HL-60 (cell line): Measurements from ENCODE around the gene TTC8.

Experiments used
- CTCF ChIP-seq: IDR thresholded peaks from one replicate; pipeline ENCODE4 v1.5.1; 2011; ENCODE audit warnings: low read length, control low read depth, inconsistent platforms; ENCODE audit not compliant: insufficient read depth
- GABPA ChIP-seq: IDR thresholded peaks from 2 replicates; pipeline ENCODE4 v1.6.1; 2012; ENCODE audit warnings: low read depth
- POLR2AphosphoS5 ChIP-seq: IDR thresholded peaks from 2 replicates; pipeline ENCODE4 v1.6.1; 2012; ENCODE audit warnings: low read depth
- SPI1 ChIP-seq: IDR thresholded peaks from 2 replicates; pipeline ENCODE4 v1.6.1; 2012; ENCODE audit warnings: low read depth, mild to moderate bottlenecking, borderline replicate concordance
- TF ChIP-seq, protein P1 (sequence below): IDR thresholded peaks from 2 replicates; pipeline ENCODE4 v1.6.1; 2012; ENCODE audit warnings: low read depth; ENCODE audit not compliant: insufficient replicate concordance

- no peak for TF ChIP-seq CTCF
- no peak for TF ChIP-seq POLR2AphosphoS5
- TF ChIP-seq, protein P1, sequence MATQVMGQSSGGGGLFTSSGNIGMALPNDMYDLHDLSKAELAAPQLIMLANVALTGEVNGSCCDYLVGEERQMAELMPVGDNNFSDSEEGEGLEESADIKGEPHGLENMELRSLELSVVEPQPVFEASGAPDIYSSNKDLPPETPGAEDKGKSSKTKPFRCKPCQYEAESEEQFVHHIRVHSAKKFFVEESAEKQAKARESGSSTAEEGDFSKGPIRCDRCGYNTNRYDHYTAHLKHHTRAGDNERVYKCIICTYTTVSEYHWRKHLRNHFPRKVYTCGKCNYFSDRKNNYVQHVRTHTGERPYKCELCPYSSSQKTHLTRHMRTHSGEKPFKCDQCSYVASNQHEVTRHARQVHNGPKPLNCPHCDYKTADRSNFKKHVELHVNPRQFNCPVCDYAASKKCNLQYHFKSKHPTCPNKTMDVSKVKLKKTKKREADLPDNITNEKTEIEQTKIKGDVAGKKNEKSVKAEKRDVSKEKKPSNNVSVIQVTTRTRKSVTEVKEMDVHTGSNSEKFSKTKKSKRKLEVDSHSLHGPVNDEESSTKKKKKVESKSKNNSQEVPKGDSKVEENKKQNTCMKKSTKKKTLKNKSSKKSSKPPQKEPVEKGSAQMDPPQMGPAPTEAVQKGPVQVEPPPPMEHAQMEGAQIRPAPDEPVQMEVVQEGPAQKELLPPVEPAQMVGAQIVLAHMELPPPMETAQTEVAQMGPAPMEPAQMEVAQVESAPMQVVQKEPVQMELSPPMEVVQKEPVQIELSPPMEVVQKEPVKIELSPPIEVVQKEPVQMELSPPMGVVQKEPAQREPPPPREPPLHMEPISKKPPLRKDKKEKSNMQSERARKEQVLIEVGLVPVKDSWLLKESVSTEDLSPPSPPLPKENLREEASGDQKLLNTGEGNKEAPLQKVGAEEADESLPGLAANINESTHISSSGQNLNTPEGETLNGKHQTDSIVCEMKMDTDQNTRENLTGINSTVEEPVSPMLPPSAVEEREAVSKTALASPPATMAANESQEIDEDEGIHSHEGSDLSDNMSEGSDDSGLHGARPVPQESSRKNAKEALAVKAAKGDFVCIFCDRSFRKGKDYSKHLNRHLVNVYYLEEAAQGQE: no peak
- no peak for TF ChIP-seq GABPA
- no peak for TF ChIP-seq SPI1
These were observed 37.7 kb upstream of the TTC8 start for GRCh38 chr14:88786715-88787114.
